IPS DF 6.9 (cell line): ENCODE results near the gene DNMT1.
"Not testable (repeated sequence)": the region's sequence is repeated elsewhere in the genome, so short reads cannot be mapped to it uniquely, and the experiment has no call there.

Experiments
- DNase-seq: peaks from one replicate; pipeline ENCODE4 v3.0.0-alpha.2; 2013; ENCODE audit warnings: low read depth, low spot score
- H3K27ac ChIP-seq: one replicate; pipeline ENCODE4 v1.5.1; 2013; ENCODE audit warnings: low read length, control low read depth
- H3K27me3 ChIP-seq: 2 replicates; pipeline ENCODE4 v1.6.1; 2013; ENCODE audit warnings: mild to moderate bottlenecking, low read length; ENCODE audit not compliant: control insufficient read depth, insufficient read depth
- H3K36me3 ChIP-seq: 2 replicates; pipeline ENCODE4 v1.6.1; 2013; ENCODE audit warnings: low read length; ENCODE audit not compliant: control insufficient read depth, insufficient read depth
- H3K4me1 ChIP-seq: 2 replicates; pipeline ENCODE4 v1.6.1; 2013; ENCODE audit warnings: low read length; ENCODE audit not compliant: control insufficient read depth, insufficient read depth
- H3K4me3 ChIP-seq: 2 replicates; pipeline ENCODE4 v1.5.1; 2013; ENCODE audit warnings: mild to moderate bottlenecking, low read length
- H3K9me3 ChIP-seq: 2 replicates; pipeline ENCODE4 v1.6.1; 2013; ENCODE audit warnings: low read length, inconsistent platforms; ENCODE audit not compliant: control insufficient read depth, insufficient read depth
- WGBS: extraction: QIAGEN DNeasy Blood & Tissue Kit; methylation state at CpG from one replicate; pipeline ENCODE4 v1.1.7; 2013; ENCODE audit warnings: mixed read lengths, missing lambda C conversion rate; ENCODE audit not compliant: insufficient read length, insufficient coverage; 5-methylcytosine and 5-hydroxymethylcytosine counted together

Gene DNMT1

GRCh38 chr19:10189616-10190015 lies 5.1 kb downstream of the DNMT1 start:
- no peak for DNase-seq
- Histone ChIP-seq H3K36me3 (peaks cover 9% of the 10 kb centered on the region; the same call in 1 of the 2 replicates), H3K27ac (no peak overlapping the region)

GRCh38 chr19:10187315-10187714 lies 7.4 kb downstream of the DNMT1 start:
- Histone ChIP-seq H3K27ac (no peak overlapping the region), H3K4me1 (no peaks in the 10 kb centered on the region), H3K9me3 (no peaks in the 10 kb centered on the region), H3K4me3 (no peak overlapping the region), H3K27me3 (no peaks in the 10 kb centered on the region), H3K36me3 (peaks cover 11% of the 10 kb centered on the region; the same call in 1 of the 2 replicates)
- no peak for DNase-seq
- no CpG with 5 or more reads among the region's 11 CpGs for WGBS

More at GRCh38 chr19:10189616-10190015, 5.1 kb downstream of the DNMT1 start:
- no CpG with 5 or more reads among the region's 5 CpGs for WGBS
- H3K4me3 ChIP-seq: no peak overlapping the region
- peaks cover 2% of the 10 kb centered on the region; the same call in 1 of the 2 replicates for H3K4me1 ChIP-seq
- no peaks in the 10 kb centered on the region for H3K27me3 ChIP-seq
- H3K9me3 ChIP-seq: no peaks in the 10 kb centered on the region

- no peaks in the 10 kb centered on the region for H3K27me3 ChIP-seq
- peaks cover 18% of the 10 kb centered on the region; the same call in 1 of the 2 replicates for H3K36me3 ChIP-seq
- no CpG with 5 or more reads among the region's 5 CpGs for WGBS
- no peak overlapping the region for H3K27ac ChIP-seq
- H3K4me3 ChIP-seq: no peak overlapping the region
- no peaks in the 10 kb centered on the region for H3K9me3 ChIP-seq
- DNase-seq: no peak
- H3K4me1 ChIP-seq: no peaks in the 10 kb centered on the region
Measured at GRCh38 chr19:10184636-10185035, 10.1 kb downstream of the DNMT1 start.

GRCh38 chr19:10183926-10184325 lies 10.8 kb downstream of the DNMT1 start:
- WGBS: no CpG with 5 or more reads among the region's 3 CpGs
- peaks cover 22% of the 10 kb centered on the region; the same call in 1 of the 2 replicates for H3K36me3 ChIP-seq
- no peaks in the 10 kb centered on the region for H3K9me3 ChIP-seq
- no peaks in the 10 kb centered on the region for H3K4me1 ChIP-seq
- H3K4me3 ChIP-seq: no peak overlapping the region
- no peaks in the 10 kb centered on the region for H3K27me3 ChIP-seq
- no peak overlapping the region for H3K27ac ChIP-seq
- DNase-seq: no peak

GRCh38 chr19:10182847-10183246 lies 11.9 kb downstream of the DNMT1 start:
- H3K27me3 ChIP-seq: no peaks in the 10 kb centered on the region
- WGBS: no CpG with 5 or more reads among the region's 10 CpGs
- H3K4me1 ChIP-seq: no peaks in the 10 kb centered on the region
- no peak overlapping the region for H3K27ac ChIP-seq
- H3K9me3 ChIP-seq: no peaks in the 10 kb centered on the region
- no peak overlapping the region for H3K4me3 ChIP-seq
- peaks cover 22% of the 10 kb centered on the region; the same call in 1 of the 2 replicates for H3K36me3 ChIP-seq
- DNase-seq: no peak

GRCh38 chr19:10182076-10182475 lies 12.7 kb downstream of the DNMT1 start:
- no peak overlapping the region for H3K4me3 ChIP-seq
- whole genome bisulfite sequencing: no CpG with 5 or more reads among the region's 1 CpG
- no peak overlapping the region for H3K27ac ChIP-seq
- peaks cover 22% of the 10 kb centered on the region; the same call in 1 of the 2 replicates for H3K36me3 ChIP-seq
- no peaks in the 10 kb centered on the region for H3K9me3 ChIP-seq
- DNase-seq: no peak
- no peaks in the 10 kb centered on the region for H3K27me3 ChIP-seq
- H3K4me1 ChIP-seq: no peaks in the 10 kb centered on the region

GRCh38 chr19:10180459-10180858 lies 14.3 kb downstream of the DNMT1 start:
- H3K4me1 ChIP-seq: no peaks in the 10 kb centered on the region
- no CpG with 5 or more reads among the region's 7 CpGs for WGBS
- H3K36me3 ChIP-seq: peaks cover 17% of the 10 kb centered on the region; the same call in 1 of the 2 replicates
- no peak overlapping the region for H3K27ac ChIP-seq
- no peaks in the 10 kb centered on the region for H3K27me3 ChIP-seq
- H3K9me3 ChIP-seq: no peaks in the 10 kb centered on the region
- DNase-seq: no peak
- no peak overlapping the region for H3K4me3 ChIP-seq

GRCh38 chr19:10180024-10180423 lies 14.7 kb downstream of the DNMT1 start:
- not testable (repeated sequence) for H3K27me3 ChIP-seq, H3K4me1 ChIP-seq, H3K4me3 ChIP-seq, DNase-seq, H3K9me3 ChIP-seq, H3K27ac ChIP-seq
- WGBS: no CpG with 5 or more reads among the region's 6 CpGs
- peaks cover 18% of the 10 kb centered on the region; the same call in 1 of the 2 replicates for H3K36me3 ChIP-seq

- Histone ChIP-seq H3K4me3 (no peak overlapping the region), H3K27ac (no peak overlapping the region), H3K9me3 (no peaks in the 10 kb centered on the region), H3K27me3 (no peaks in the 10 kb centered on the region), H3K36me3 (peaks cover 19% of the 10 kb centered on the region), H3K4me1 (no peaks in the 10 kb centered on the region)
- no CpG with 5 or more reads among the region's 9 CpGs for WGBS
- DNase-seq: no peak
Measured at GRCh38 chr19:10173527-10173926, 21.2 kb downstream of the DNMT1 start.

GRCh38 chr19:10168386-10168948 lies 26.3 kb downstream of the DNMT1 start:
- H3K9me3 ChIP-seq: no peaks in the 10 kb centered on the region
- no peaks in the 10 kb centered on the region for H3K27me3 ChIP-seq
- no CpG with 5 or more reads among the region's 2 CpGs for WGBS
- no peak overlapping the region for H3K4me3 ChIP-seq
- no peak overlapping the region for H3K27ac ChIP-seq
- DNase-seq: no peak
- no peaks in the 10 kb centered on the region for H3K4me1 ChIP-seq
- peaks cover 33% of the 10 kb centered on the region for H3K36me3 ChIP-seq

- Histone ChIP-seq H3K4me1 (no peaks in the 10 kb centered on the region), H3K9me3 (no peaks in the 10 kb centered on the region), H3K36me3 (peaks cover 32% of the 10 kb centered on the region), H3K27me3 (no peaks in the 10 kb centered on the region), H3K27ac (no peak overlapping the region), H3K4me3 (no peak overlapping the region)
- no peak for DNase-seq
- WGBS: no CpG with 5 or more reads among the region's 6 CpGs
Measured at GRCh38 chr19:10167459-10167858, 27.3 kb downstream of the DNMT1 start.
